MG63 (cell line): Measurements from ENCODE around the gene MEG3. TPM values are rescaled to one million over a fixed set of nuclear protein-coding genes. Genes with fewer than 3 reads are reported as not detected.

Experiments used
- DNase-seq: peaks from one replicate; pipeline ENCODE4 v3.0.0-alpha.2; 2020
- H3K27me3 ChIP-seq: fragments of 250-450 bp; sonication (Bioruptor Pico); 2 replicates; pipeline ENCODE4 v1.5.1; 2020; ENCODE audit warnings: mild to moderate bottlenecking, moderate library complexity
- H3K36me3 ChIP-seq: fragments of 250-450 bp; sonication (Bioruptor Pico); 2 replicates; pipeline ENCODE4 v1.5.1; 2020; ENCODE audit warnings: mild to moderate bottlenecking, moderate library complexity
- H3K4me3 ChIP-seq: fragments of 250-450 bp; sonication (Bioruptor Pico); 2 replicates; pipeline ENCODE4 v1.5.1; 2020; ENCODE audit warnings: mild to moderate bottlenecking, moderate library complexity
- H3K9me3 ChIP-seq: fragments of 250-450 bp; sonication (Bioruptor Pico); 2 replicates; pipeline ENCODE4 v1.5.1; 2020; ENCODE audit warnings: mild to moderate bottlenecking, moderate library complexity
- total RNA-seq: library from RNA; depleted of rRNA; stranded (reverse); fragments of >200 nt; shearing (Covaris generic); gene quantifications from 2 replicates; pipeline ENCODE4 v1.2.3, GENCODE V29; 2014; ENCODE audit warnings: low replicate concordance

The MEG3 gene
- total RNA-seq, 1 experiment from 2014 or later = not detected

DNA sequence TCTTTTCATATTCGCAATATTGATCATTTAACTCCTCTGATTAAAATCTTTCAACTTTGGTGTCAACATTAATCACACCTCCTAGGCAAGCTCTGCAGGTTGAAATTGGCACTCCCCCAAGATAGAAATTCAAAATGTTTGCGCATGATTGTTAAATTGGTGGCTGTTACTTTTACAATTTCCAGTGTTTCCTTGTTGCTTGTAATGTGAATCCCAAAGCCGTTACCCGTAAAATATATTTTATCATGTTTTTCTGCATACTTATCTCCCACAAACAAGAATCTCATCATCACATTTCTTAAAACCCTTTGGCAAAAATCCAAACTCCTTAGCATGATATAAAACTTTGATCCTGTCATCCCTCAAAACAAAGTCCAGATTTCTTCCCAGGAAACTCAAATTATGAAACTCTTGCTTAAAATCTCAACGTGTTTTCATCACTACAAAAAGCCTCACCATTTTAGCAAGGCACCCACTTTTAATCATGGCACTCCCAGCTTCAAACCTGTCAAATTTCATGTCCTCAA is 62.9 kb downstream of the MEG3 start:
- H3K4me3 ChIP-seq = no peak overlapping the region
- DNase-seq = no peak
- H3K36me3 ChIP-seq = no peaks in the 10 kb centered on the region
- H3K9me3 ChIP-seq = no peaks in the 10 kb centered on the region
- no peaks in the 10 kb centered on the region for H3K27me3 ChIP-seq

DNA sequence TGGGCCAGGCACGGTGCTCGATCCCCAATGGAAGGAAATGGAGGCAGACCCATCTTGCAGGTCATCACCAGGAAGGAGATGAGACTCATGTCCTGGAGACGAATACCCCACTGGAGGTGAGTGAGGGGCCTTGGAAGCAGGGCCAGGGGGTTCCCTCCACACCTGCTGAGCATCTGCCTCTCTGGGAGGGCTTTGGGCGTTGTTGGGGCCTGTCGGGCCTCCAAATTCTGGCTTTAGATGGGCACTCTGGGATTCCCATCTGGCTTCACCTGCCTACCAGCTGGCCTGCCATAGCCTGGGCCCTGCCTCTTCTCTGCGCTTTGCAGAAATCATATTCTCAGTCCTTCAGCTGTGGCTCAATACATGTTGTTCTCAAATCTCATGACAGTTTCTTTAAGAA is 63.7 kb downstream of the MEG3 start:
- Histone ChIP-seq H3K4me3 (no peak overlapping the region), H3K9me3 (no peaks in the 10 kb centered on the region), H3K36me3 (no peaks in the 10 kb centered on the region), H3K27me3 (no peaks in the 10 kb centered on the region)
- DNase-seq = no peak

DNA sequence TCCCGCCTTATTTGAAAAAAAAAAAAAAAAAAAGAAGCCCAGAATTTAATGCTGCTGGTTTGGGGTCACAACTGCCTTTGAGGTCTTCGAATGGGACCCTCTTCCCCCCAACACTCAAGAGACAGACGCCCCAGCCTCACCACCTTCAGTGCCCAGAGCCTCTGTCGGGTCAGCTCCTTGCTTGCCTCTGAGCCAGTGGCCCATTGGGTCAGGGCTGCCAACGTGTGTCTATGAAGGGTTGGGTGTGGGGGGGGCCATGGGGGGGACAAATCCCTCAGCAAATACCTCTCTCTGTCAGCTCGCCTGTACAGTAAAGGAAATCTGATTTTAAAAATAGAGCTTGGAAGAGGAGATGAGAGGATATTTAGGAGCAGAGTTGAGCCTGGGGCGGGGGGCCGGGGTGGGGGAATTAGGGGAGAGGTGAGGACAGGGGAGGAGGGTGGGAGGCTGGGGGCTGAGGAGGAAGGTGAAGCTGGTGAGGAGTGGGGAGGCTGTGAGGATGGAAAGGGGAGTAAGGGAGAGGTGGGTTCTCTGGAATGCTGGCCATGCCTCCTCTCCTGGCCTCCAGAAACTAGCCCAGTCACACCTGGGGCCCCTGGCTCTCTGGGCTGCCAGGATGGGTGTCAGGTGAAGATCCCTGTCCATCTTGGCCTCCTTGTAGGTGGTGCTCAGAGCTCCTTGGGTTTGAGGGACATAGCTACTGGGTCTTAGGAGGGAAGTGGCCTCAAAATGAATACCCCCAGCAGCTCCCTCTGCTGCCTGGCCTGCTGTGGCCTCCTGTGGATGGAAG is 64.3 kb downstream of the MEG3 start:
- Histone ChIP-seq H3K36me3 (no peaks in the 10 kb centered on the region), H3K9me3 (no peaks in the 10 kb centered on the region), H3K27me3 (no peaks in the 10 kb centered on the region), H3K4me3 (no peak overlapping the region)
- DNase-seq = no peak

DNA sequence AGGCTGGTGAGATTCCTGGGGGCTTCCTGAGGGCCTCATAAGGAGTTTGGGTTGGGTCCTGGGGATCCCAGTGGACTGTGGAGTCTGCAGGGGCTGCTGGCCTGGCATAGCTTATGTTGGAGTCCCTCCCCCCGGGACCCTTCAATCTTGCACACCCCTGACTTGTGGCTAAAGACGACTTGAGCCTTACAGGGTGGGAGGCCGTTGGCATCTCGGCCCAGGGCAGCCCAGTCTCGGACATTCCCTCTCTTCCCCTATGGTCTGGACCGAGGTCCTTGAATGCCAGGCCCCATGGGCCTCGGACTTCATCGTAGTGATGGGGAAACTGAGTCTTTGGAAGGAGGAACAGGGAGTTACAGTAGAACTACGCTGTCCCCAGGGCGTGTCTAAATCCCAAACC is 65.1 kb downstream of the MEG3 start:
- Histone ChIP-seq H3K4me3 (no peak overlapping the region), H3K36me3 (no peaks in the 10 kb centered on the region), H3K9me3 (no peaks in the 10 kb centered on the region), H3K27me3 (no peaks in the 10 kb centered on the region)
- DNase-seq = no peak

DNA sequence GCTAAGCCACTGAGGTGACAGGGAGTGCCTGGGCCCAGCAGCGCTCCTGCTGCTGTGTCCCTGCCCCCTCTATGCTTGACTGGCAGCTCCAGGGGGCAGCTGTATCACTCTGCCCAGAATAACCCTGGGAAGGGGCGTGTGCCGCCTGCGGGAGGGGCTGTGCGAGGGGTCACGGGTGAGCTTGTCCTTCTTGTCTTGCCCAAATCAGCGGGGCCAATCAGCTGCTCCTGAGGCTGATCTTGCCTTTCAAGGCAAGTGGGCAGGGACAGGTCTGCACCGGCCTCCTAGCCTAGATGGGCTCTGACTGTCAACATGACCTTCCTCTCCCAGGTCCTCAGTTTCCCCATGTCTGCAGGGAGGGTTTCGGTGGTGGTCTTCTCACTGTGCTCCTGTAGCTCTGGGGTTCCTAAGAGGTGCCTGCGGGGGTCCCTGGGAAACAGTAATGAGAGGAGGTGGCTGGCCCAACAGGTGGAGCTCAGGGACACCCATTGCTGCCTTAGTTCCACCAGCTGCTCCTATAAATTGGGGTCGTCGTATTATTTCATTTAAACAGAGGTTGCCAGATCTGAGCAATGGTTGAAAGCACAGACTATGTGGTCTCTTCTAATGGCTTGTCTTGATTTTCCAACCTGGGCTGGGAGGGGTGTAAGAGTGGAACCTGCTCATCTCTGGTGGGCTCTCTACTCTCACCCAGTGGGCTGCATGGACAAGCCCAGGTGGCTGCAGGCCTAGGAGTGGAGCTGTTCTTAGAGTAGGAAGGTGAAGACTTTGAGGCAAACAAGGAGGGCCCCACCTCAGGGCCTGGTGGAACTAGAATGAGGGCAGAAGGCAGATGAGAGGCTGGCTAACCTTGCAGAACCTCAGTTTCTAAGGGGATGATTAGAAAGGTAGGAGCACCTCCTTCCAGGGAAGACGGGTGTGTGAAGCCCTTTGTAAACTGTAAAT is 65.9 kb downstream of the MEG3 start:
- DNase-seq = no peak

DNA sequence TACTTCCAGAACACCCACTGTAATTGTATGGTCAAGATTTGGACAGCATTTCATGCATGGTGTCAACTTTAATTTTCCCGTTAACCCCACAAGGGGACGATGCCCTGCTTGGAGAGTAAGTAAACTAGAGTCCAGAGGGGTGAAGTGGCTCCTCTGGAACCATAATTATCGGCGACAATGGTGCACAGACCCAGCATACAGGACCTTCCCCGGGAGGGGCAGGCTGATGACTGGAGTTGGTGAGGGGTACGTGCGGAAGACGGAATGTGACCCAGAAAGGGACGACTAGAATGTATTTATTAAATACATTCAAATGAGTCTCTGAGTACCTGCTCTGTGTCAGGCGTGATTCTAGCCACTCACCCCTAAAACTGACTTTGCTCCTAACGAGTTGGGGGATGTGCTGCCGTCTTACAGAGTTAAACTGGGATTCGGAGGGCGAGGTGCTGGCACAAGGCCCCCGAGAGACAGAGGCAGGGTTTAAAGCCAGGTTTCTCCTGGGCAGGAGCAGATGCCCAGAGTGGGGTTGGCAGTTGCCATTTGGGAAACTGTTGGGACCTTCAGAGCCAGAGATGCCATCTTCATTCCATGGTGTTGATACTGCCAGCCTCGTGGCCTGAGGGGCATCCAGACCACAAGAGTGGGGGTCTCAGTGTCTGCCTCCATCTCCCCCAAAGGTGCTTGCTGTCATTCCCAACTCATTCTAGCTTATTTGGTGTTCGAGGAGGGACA is 66.7 kb downstream of the MEG3 start:
- Histone ChIP-seq H3K27me3 (no peaks in the 10 kb centered on the region), H3K9me3 (no peaks in the 10 kb centered on the region), H3K4me3 (no peak overlapping the region), H3K36me3 (no peaks in the 10 kb centered on the region)
- no peak for DNase-seq

More for the DNA sequence above, 65.9 kb downstream of the MEG3 start:
- Histone ChIP-seq H3K27me3 (no peaks in the 10 kb centered on the region), H3K9me3 (no peaks in the 10 kb centered on the region), H3K36me3 (no peaks in the 10 kb centered on the region), H3K4me3 (no peak overlapping the region)

DNA sequence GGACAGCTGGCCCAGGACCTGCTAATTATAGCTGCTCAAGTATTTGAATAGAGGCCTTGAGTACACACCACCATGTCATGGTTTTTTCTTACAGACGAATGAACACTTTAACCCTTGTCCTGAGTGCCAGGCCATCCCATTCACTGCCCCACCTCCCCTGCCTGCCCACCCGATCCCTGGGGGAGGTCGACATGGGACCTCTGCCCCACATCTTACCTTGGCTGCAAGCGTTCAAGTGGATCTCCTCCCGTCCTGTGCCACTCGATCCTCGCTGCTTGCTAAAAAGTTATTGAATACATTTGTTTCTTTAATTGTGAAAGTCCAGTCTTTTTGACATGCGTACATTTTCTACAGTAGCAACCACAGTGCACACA is 67.3 kb downstream of the MEG3 start:
- no peaks in the 10 kb centered on the region for H3K9me3 ChIP-seq
- H3K36me3 ChIP-seq = no peaks in the 10 kb centered on the region
- no peak for DNase-seq
- no peaks in the 10 kb centered on the region for H3K27me3 ChIP-seq
- H3K4me3 ChIP-seq = no peak overlapping the region

DNA sequence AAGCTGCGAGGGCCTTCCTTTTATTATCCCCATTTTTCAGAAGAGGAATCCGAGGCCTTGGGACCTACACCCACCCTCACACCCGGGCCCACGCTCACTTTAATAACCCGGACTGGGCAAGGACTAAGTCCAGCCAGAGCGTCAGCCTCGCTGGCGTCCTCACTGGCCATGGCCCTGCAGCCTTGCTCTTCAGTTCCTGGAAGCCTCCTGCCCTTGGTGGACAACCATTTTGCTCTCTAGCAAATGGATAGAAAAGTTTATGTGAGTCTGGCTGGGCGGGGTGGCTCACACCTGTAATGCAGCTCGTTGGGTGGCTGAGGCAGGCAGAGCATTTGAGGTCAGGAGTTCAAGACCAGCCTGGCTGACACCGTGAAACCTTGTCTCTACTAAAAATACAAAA is 67.8 kb downstream of the MEG3 start:
- no peaks in the 10 kb centered on the region for H3K27me3 ChIP-seq
- H3K9me3 ChIP-seq = no peaks in the 10 kb centered on the region
- no peak for DNase-seq
- no peak overlapping the region for H3K4me3 ChIP-seq
- H3K36me3 ChIP-seq = no peaks in the 10 kb centered on the region

DNA sequence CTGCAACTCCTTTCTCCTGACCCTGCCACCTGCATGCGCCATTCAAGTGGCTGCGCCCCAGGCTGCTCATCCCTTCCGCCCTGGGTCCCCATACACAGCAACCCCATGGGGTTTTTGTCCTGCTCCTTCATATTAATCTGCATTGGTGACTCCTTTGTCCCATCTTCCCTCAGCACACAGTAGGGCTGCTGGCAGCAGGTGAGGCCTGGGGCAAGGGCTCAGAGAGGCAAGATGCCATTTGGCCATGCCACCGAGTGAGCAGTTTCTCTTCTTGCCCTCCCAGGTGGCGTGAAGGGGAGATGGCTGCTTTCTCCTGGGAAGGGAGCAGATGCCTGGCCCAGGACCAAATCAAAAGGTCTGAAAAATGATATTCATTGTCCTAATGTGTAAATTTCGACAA is 68.5 kb downstream of the MEG3 start:
- Histone ChIP-seq H3K36me3 (no peaks in the 10 kb centered on the region), H3K4me3 (no peak overlapping the region), H3K9me3 (no peaks in the 10 kb centered on the region), H3K27me3 (no peaks in the 10 kb centered on the region)
- no peak for DNase-seq

DNA sequence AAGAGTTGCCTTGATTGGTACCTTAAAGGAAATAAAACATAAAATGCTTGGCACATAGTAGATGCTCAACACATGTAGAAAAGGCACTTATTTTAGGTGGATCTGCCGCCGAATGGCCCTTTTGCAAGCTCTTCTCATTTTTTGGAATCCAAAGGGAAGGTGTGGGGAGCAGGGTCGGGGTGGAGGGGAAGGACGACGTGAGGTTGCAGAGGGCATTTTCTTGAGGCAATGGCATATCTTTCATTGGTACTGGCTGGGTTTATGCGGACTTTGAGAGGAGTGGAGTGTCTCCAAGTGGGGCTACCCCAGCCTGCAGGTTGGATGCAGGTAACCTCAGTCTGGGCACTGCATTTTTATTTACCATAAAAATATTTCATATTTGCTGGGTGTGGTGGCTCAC is 69.5 kb downstream of the MEG3 start:
- H3K27me3 ChIP-seq = no peaks in the 10 kb centered on the region
- H3K36me3 ChIP-seq = no peaks in the 10 kb centered on the region
- H3K4me3 ChIP-seq = no peak overlapping the region
- H3K9me3 ChIP-seq = no peaks in the 10 kb centered on the region
- DNase-seq = no peak

DNA sequence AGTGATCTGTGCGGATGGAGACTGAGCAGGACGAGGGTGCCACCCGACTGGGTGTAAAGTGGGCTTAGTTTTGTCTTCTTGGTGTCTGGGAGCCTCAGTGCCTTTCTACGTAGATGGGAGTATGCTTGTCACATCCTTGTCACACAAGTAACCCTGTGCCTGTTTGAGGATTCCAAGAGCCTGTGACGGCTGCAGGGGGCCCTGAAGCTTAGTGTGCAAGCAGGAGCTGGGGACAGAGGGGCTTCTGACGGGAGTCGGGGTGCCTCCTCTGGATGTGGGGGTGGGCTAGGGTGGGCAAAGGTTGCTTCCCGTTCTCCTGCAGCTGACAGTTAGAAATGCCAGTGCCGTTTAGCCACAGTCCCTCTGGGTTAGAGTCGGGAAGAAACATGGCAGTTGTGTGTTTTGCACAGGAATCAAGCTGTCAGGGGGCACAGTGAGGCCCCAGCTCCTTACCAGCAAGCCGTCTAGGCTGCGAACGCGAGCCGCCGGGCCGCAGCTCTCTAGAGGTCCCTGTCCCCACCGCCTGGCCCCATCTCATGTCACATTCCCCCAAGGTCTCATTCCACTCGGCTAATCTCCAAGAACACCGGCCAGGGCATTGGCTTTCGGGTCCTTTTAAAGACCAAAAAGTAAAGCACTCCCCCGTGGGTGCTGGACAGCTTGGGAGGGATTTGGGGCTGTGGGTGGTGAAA is 70.6 kb downstream of the MEG3 start:
- Histone ChIP-seq H3K9me3 (no peaks in the 10 kb centered on the region), H3K27me3 (no peaks in the 10 kb centered on the region), H3K36me3 (no peaks in the 10 kb centered on the region), H3K4me3 (no peak overlapping the region)
- DNase-seq = no peak

DNA sequence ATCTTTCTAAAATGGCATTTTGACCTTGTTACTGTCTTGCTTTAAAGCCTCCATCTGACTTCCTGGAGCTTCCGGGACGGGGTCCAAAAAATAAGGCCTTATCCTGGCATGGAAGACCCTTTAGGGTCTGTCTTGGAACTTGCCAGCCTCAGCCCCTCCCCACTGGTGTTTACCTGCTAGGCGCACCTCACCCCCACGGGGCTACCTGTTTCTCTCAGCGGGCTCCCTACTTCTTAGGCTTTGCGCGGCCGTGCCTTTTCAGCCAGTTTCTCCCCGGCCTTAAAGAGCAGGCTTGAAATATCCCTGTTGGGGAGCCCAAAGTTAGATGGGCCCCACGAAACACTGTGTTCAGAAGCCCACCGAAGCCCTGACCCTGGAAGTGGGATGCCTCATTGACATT is 72.5 kb downstream of the MEG3 start:
- H3K9me3 ChIP-seq = no peaks in the 10 kb centered on the region
- H3K36me3 ChIP-seq = no peaks in the 10 kb centered on the region
- H3K27me3 ChIP-seq = no peaks in the 10 kb centered on the region
- DNase-seq = no peak
- H3K4me3 ChIP-seq = no peak overlapping the region

DNA sequence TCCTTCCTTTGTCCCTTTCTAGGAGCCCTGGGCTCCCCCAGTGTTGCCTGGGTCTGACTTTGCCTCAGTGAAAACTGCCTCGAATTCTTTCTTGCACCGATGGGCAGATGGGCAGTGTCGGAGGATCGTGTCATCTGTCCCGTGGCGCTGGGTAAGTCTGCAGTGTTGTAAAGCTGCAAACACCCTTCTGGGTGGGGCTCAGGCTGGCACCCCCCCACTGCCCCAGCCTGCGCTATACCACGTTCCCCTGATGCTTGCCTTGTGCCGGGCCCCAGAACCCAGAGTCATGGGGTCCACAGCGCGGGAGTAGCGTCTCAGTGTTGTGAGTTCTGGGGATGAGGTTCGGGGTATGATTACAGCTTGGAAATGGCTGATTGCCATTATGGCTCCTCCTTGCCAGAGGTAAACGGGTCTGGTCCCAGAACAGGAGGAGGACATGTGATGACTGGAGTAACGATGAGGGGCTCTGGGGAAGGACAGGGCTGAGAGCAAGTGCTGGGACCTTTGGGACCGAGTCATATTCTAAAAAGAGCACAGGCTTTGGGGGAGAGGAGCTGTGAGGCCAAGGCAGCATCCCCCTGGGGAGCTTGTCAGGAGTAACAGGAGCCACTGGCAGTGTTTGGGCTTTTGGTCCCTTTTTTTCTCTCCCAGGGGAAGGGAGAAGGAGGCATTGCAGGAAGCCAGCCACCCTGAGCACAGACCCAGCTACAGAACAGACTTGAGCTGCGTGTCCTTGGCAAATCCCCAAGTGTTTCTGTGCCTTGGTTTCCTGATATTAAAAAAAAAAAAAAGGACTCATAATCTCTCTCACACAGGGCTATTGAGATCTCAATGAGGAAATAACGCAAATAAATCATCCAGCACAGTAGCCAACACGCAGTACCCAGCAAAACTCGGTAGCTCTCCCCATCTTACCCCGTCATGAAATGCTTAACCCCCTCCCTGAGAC is 73.3 kb downstream of the MEG3 start:
- no peaks in the 10 kb centered on the region for H3K36me3 ChIP-seq
- H3K9me3 ChIP-seq = no peaks in the 10 kb centered on the region
- H3K27me3 ChIP-seq = no peaks in the 10 kb centered on the region
- DNase-seq = no peak
- no peak overlapping the region for H3K4me3 ChIP-seq

DNA sequence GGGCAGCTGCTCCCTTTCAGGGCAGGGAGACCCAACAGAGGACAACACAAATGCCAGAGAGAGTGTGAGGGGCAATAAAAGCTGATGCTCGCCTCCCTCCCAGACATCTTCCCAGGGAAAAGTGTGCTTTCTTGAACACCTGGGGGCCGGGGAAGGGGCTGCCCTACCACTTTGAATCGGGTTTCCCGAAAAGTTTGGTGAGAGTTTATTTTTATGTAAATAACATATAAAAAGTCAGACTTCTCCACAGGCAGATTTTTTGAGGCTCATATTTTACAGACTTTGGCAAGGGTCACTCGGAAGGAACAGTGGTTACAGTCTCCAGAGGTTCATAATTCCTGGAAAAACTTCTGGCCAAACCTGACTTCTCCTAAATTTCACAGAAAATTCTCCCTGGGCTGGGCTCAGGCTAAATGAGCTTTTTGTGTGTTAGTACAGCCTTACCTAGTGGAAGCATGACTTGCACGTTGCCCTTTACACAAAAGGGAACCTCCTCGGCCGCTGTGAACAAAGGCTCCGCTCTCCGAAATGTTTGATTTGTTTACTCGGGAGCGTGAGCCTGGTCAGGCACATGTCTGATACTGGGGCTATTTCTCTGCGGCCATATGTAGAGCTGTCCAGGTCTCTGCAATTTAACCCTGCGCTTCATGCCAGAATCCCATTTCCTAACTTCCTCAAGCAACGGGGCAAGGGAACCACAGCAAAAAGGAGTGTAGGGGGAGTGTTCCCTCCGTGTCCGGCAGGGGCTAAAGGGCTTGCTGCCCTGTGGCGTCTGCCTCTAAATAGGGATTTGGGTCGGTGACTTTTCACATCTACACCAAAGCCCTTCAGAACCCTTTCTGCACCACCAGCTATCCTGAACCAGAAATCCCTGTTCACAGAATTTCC is 74.2 kb downstream of the MEG3 start:
- Histone ChIP-seq H3K9me3 (no peaks in the 10 kb centered on the region), H3K36me3 (no peaks in the 10 kb centered on the region), H3K27me3 (no peaks in the 10 kb centered on the region), H3K4me3 (no peak overlapping the region)
- no peak for DNase-seq
